Transverse colon (tissue), 4 donors: ENCODE data around the gene TMEM72.

Source experiments
- EP300 ChIP-seq: sonication (generic); formaldehyde crosslinking; IDR thresholded peaks from one replicate; pipeline ENCODE4 v1.6.1; 2017; ENCODE audit warnings: antibody characterized with exemption, low read depth
- POLR2A ChIP-seq: fragments of 450-650 bp; IDR thresholded peaks from one replicate; pipeline ENCODE4 v1.6.1; 2016; ENCODE audit warnings: antibody characterized with exemption, mild to moderate bottlenecking, moderate library complexity
- POLR2AphosphoS5 ChIP-seq, 3 donors: sonication (generic); formaldehyde crosslinking; IDR thresholded peaks; one replicate each; pipeline ENCODE4 v1.6.1; 2016; ENCODE audit warnings: antibody characterized with exemption in 3 of 3
- TF ChIP-seq, protein P1 (sequence below), 5 experiments: fragments of 200-600 bp in 3 of 5; fragments of 450-650 bp in 2 of 5; sonication (generic) in 3 of 5; IDR thresholded peaks; 1 replicate in 2 of 5; 2 replicates in 3 of 5; pipeline ENCODE4 v1.5.1; 2016 to 2017; ENCODE audit warnings: antibody characterized with exemption in 5 of 5, inconsistent platforms in 3 of 5, mild to moderate bottlenecking in 2 of 5, moderate library complexity in 1 of 5

- TF ChIP-seq POLR2A (no peak), POLR2AphosphoS5 (IDR thresholded peaks at IDR 0.05) (no peak), EP300 (no peak)
- TF ChIP-seq, protein P1, sequence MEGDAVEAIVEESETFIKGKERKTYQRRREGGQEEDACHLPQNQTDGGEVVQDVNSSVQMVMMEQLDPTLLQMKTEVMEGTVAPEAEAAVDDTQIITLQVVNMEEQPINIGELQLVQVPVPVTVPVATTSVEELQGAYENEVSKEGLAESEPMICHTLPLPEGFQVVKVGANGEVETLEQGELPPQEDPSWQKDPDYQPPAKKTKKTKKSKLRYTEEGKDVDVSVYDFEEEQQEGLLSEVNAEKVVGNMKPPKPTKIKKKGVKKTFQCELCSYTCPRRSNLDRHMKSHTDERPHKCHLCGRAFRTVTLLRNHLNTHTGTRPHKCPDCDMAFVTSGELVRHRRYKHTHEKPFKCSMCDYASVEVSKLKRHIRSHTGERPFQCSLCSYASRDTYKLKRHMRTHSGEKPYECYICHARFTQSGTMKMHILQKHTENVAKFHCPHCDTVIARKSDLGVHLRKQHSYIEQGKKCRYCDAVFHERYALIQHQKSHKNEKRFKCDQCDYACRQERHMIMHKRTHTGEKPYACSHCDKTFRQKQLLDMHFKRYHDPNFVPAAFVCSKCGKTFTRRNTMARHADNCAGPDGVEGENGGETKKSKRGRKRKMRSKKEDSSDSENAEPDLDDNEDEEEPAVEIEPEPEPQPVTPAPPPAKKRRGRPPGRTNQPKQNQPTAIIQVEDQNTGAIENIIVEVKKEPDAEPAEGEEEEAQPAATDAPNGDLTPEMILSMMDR (IDR thresholded peaks at IDR 0.05): no peak
Observed at GRCh38 chr10:44972874-44973306, 61.8 kb downstream of the TMEM72 start.
